Activated CD8-positive, alpha-beta memory T cell treated with anti-CD3 and anti-CD28 coated beads for 24 hours (primary cell): Measurements from ENCODE around the gene TINAGL1.

ENCODE experiments used
- DNase-seq: peaks from one replicate; pipeline ENCODE4 v3.0.0-alpha.2; 2020

TINAGL1 gene

DNA sequence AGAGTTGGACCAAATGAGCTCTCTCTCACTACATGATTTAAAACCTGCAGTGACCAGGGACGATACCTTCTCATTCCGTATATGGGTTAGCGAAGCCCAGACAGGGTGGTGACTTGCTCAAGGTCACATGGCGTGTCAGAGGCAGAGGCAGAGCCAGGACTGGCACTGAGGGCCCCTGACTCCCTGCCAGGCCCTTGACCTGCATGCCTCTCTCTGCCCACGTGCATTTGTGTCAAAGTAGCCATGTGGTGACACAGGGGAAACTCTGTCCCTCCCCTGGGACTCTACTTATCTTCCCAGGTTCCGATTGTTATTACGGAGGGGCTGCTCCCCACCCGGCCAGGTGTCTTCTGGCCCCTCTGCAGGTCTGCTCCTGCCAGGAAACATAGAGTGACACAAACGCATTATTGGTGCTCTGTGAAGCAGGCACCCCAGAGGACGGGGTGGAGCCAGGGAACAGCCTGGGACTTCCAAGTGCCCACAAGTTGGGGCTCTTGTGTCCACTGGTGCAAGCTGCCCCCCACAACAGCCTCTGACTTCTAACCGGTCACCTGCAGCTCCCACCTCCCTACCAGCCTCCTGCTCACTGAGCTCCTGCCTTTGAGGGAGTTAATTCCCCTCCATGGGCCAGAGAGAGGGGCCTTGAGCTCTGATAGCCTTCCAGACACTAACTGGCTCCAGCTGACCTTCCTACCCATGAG lies 7.3 kb upstream of the TINAGL1 start:
- DNase-seq: peak; percentile 37

DNA sequence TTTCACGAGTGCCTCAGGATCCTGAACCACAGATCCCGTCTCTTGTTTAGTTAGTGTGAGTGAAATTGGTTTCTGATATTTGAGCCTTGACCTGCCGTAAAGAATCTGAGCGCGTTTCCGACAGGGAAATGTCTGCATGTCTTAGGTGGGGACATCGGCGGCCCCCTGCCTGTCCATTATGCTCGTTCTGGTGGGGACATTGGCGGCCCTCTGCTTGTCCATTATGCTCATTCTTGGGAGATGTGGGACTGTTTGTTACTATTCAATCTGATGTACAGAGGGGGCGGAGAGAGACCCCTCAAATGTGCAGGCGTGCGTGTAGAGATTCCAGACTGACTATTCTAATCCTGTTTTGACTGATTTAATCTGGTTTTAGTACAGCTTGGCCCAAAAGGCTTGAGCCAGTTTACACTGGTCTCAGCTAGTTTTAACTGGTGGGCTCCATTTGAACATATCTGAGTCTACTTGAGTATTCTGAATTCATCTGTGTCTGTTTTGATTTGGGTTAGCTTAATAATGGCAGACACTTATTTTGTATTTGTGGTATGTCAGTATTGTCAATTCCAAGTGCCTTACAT lies 6.6 kb upstream of the TINAGL1 start:
- DNase-seq: no peak

- DNase-seq: peak; percentile 44
These were observed 6.1 kb upstream of the TINAGL1 start for GRCh38 chr1:31570228-31570627.

GRCh38 chr1:31570906-31571305 lies 5.4 kb upstream of the TINAGL1 start:
- no peak for DNase-seq

- DNase-seq: peak; percentile 30
These were observed 4.7 kb upstream of the TINAGL1 start for GRCh38 chr1:31571340-31572295.

GRCh38 chr1:31572323-31573104 lies 3.8 kb upstream of the TINAGL1 start:
- peak; percentile 38 for DNase-seq

- DNase-seq: peak; percentile 32
These were observed 3.1 kb upstream of the TINAGL1 start for GRCh38 chr1:31573261-31573660.

GRCh38 chr1:31574749-31575368 lies 1.5 kb upstream of the TINAGL1 start:
- no peak for DNase-seq

- peak; percentile 50 for DNase-seq
These were observed 760 bp upstream of the TINAGL1 start for GRCh38 chr1:31575369-31576140.

- DNase-seq: peak; percentile 47
These were observed 584 bp downstream of the TINAGL1 start for GRCh38 chr1:31576743-31577455.

- peak; percentile 38 for DNase-seq
These were observed 1.3 kb downstream of the TINAGL1 start for GRCh38 chr1:31577515-31578192.

DNA sequence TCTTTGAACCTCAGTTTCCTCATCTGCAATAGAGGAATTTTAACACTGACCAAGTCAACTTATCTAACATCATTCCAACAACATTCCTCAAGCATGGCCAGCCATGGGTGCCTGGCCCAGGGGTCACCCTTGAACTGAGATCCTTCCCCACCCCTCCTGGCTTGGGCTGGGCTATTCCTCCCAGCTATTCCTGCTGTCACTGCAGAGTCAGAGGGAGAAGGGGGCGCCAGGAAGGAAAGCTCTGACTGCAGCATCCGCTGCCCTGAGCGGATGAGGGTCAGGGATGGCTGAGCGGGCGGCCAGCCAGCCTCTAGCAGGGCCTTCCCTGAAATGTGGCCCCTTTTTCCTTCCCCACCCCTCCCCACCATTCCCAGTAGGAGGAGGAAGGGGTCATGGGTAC lies 3.1 kb downstream of the TINAGL1 start:
- DNase-seq: peak; percentile 19

GRCh38 chr1:31580513-31580870 lies 4.2 kb downstream of the TINAGL1 start:
- DNase-seq: no peak

GRCh38 chr1:31580891-31581603 lies 4.7 kb downstream of the TINAGL1 start:
- DNase-seq: peak; percentile 13

- DNase-seq: peak; percentile 24
These were observed 5.8 kb downstream of the TINAGL1 start for GRCh38 chr1:31581821-31582810.

DNA sequence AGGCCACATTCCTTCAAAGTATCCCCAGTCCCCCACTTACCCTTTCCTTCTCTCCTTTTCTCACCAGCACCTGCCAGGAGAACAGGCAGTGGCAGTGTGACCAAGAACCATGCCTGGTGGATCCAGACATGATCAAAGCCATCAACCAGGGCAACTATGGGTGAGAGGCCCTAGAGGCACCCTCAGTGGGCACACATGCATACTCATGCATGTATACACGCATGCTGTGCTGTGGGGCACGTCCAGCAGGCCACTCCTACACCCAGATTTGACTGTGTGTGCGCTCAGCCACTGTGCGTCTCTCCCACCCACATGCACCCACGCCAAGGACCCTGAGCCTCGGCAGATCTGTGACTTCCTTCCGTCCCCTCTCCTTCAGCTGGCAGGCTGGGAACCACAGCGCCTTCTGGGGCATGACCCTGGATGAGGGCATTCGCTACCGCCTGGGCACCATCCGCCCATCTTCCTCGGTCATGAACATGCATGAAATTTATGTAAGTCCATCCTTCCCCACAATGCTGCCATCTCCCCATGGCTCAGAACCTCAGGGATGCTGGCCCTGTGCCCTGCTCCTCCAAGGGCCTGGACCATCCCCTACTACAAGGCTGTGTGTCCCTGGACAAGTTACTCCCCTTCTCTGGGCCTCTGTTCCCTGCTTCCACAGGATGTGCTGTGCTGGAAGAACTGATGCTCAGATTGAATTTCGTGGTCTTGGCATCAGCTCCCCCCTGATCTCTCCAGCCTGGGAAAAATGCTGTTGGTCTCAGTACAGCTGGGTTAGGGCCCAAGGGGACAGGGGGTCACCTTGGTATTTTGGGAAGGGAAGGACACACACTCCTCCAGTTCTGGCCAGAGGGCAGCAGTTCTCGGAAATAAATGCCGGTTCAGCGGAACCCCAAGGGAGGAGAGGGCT lies 7.0 kb downstream of the TINAGL1 start:
- DNase-seq: peak; percentile 45
